ENCODE measurements around the gene AMBRA1. TPM values are rescaled to one million over a fixed set of nuclear protein-coding genes. Genes with fewer than 3 reads are reported as not detected.
A peak's percentile ranks its signal among the peaks of the same experiment; 100 is the strongest.

AMBRA1 gene
- total RNA-seq, 2 experiments from 2014 or later, result 24.6 to 30.7 TPM

- BruUV-seq (replicated peaks), result no TSS peak
- Histone ChIP-seq H3K79me2 (ENCODE audit: insufficient read depth, low read depth, low read length) (peaks cover 36% of the 10 kb centered on the region), H3K9me2 (ENCODE audit: insufficient read depth, low read length) (no peaks in the 10 kb centered on the region), H3K27ac (ENCODE audit: low read depth, low read length, poor library complexity, severe bottlenecking) (peak overlapping the region; percentile 82), H3K4me3 (ENCODE audit: low read depth, low read length, poor library complexity, severe bottlenecking) (peak overlapping the region; percentile 77), H2AFZ (ENCODE audit: low read length) (no peak overlapping the region), H3K9me3 (ENCODE audit: low read length) (no peaks in the 10 kb centered on the region), H3K4me1 (ENCODE audit: insufficient read depth, low read length, poor library complexity, severe bottlenecking) (peaks cover 37% of the 10 kb centered on the region), H3K4me2 (ENCODE audit: low read length) (peak overlapping the region; percentile 94), H4K20me1 (ENCODE audit: insufficient read depth, low read length) (0 out of 2 replicates have a peak, but pooled peaks cover 1% of the 10 kb centered on the region), H3K36me3 (ENCODE audit: insufficient read depth, low read length) (peaks cover 23% of the 10 kb centered on the region)
- no peak for TF ChIP-seq EZH2phosphoT487 (IDR thresholded peaks at IDR 0.05; ENCODE audit: borderline replicate concordance, low read depth, low read length)
- no peak for TF ChIP-seq CTCF (conservative IDR thresholded peaks at IDR 0.05; ENCODE audit: low read length)
- CTCF ChIA-PET (ENCODE audit: unreplicated experiment), result no interaction called here
- intact Hi-C loops (cut with micrococcal nuclease; ENCODE audit: unreplicated experiment), result no loop called here
- DNase-seq (ENCODE audit: low spot score), result no peak
- POLR2A ChIA-PET, result interaction anchor here (2.6 kb wide), 1 partner anchor 11 kb away, joined by 14 read pairs; no protein-coding TSS in a partner anchor
These were observed 230.8 kb downstream of the AMBRA1 start for GRCh38 chr11:46363031-46363407.

GRCh38 chr11:46362156-46363030 lies 231.4 kb downstream of the AMBRA1 start:
- H2AFZ ChIP-seq (ENCODE audit: low read length), result no peak overlapping the region
- ChIA-PET CTCF (ENCODE audit: unreplicated experiment) (interaction anchor here (0.8 to 1.5 kb wide), 4 partner anchors 10 to 119 kb away, joined by 3 to 10 read pairs (median 4); no protein-coding TSS in a partner anchor), POLR2A (interaction anchor here (0.6 to 3.5 kb wide), 4 partner anchors 10 to 580 kb away, joined by 3 to 38 read pairs (median 10); partner anchors contain the start of gene DGKZ)
- no peaks in the 10 kb centered on the region for H3K9me2 ChIP-seq (ENCODE audit: insufficient read depth, low read length)
- H3K36me3 ChIP-seq (ENCODE audit: insufficient read depth, low read length), result peaks cover 19% of the 10 kb centered on the region; the same call in 1 of the 2 replicates
- peak; percentile 31 for DNase-seq (ENCODE audit: low spot score)
- TF ChIP-seq EZH2phosphoT487 (IDR thresholded peaks at IDR 0.05; ENCODE audit: borderline replicate concordance, low read depth, low read length), result no peak
- no peak for TF ChIP-seq CTCF (conservative IDR thresholded peaks at IDR 0.05; ENCODE audit: low read length)
- peak overlapping the region; percentile 77 for H3K4me3 ChIP-seq (ENCODE audit: low read depth, low read length, poor library complexity, severe bottlenecking)
- peak overlapping the region; percentile 94 for H3K4me2 ChIP-seq (ENCODE audit: low read length)
- peak overlapping the region; percentile 82 for H3K27ac ChIP-seq (ENCODE audit: low read depth, low read length, poor library complexity, severe bottlenecking)
- no peaks in the 10 kb centered on the region for H4K20me1 ChIP-seq (ENCODE audit: insufficient read depth, low read length)
- peaks cover 39% of the 10 kb centered on the region for H3K4me1 ChIP-seq (ENCODE audit: insufficient read depth, low read length, poor library complexity, severe bottlenecking)
- H3K79me2 ChIP-seq (ENCODE audit: insufficient read depth, low read depth, low read length), result peaks cover 36% of the 10 kb centered on the region
- intact Hi-C loops (cut with micrococcal nuclease; ENCODE audit: unreplicated experiment), result no loop called here
- BruUV-seq (replicated peaks), result no TSS peak
- no peaks in the 10 kb centered on the region for H3K9me3 ChIP-seq (ENCODE audit: low read length)
